ELF-1 (cell line): Measurements from ENCODE around the gene GAK.

Experiments
- DNase-seq: peaks from one replicate; pipeline ENCODE4 v3.0.0-alpha.2; 2016; ENCODE audit warnings: low read depth, low spot score

The GAK gene

DNA sequence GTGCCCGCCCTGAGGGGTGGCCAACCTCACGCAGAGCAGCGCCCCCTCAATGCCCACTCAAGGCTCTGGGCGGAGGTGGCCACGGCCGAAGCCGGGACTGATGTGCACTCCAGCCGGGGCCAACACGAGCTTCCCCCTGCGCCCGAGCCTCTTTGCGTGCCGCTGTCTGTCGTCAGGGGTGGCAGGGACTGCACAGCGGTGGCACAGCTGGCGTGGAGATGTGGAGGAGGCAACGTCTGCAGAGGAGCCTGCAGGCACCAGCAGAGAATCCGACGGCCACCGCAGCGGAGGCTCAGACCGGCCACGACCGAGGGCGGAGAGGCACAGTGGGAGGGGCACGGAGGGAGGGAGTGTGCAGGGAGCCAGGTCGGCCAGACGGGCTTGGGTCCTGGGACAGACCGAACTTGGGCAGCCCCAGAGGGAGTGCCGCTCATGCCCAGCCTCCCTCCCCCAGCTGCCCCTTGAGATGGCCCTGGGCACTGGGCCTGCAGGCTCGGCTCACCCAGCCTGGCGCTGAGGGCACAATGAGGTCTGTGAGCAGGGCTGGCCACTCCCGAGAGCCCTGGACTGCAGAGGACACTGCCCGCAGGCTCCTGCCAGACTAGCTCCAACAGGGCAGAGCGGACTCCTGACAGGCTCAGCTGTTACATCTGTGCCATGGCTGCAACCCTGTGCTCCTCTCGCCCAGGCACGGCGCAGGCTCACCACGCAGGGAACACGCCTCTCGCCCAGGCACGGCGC is 59.7 kb downstream of the GAK start:
- DNase-seq, result no peak

DNA sequence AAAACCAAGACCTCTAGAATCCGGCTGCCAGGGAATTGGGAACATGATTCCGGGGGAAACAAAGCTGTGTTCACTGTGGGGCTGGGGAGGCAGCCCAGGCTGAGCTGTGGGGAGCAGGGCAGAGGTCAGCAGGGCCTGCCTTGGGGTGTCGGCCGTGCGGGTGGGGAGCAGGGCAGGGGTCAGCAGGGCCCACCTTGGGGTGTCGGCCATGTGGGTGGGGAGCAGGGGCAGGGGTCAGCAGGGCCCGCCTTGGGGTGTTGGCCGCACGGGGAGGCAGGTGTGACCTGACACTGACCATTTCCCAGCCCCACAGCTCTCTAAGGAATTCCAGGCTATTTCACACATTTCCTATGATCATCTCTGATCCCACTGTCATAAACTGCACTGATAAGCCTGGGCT is 60.6 kb downstream of the GAK start:
- DNase-seq, result no peak

DNA sequence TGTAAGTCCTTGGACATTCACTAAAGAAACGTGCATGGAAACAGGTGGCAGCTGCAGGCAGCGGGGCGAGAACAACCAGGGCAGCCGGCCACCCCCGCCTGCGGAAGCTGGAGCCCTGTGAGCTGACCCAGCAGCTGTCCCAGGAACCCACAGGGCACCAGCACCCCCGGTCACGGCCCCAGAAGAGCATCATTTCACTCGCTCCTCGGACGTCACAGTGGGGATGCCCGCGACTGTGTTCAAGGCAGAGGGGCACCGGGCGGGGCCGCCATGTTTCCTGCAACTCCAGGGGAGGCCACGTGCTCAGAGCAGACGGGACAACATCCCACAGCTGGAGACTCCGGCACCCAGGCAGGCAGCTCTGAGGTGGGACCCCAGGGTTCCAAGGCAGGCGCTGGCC is 61.2 kb downstream of the GAK start:
- DNase-seq, result no peak

DNA sequence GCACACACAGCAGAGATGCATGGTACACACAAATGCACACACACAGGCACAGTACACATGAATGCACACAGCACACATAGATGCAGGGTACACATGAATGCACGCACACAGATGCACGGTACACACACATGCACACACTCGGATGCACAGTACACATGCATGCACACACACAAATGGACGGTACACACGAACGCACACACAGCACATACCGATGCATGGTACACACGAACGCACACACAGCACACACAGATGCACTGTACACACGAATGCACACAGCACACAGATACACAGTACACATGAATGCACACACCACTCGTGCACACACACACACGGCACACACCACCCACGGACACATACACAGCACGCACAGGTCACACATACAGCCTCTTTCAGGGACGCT is 62.3 kb downstream of the GAK start:
- no peak for DNase-seq

DNA sequence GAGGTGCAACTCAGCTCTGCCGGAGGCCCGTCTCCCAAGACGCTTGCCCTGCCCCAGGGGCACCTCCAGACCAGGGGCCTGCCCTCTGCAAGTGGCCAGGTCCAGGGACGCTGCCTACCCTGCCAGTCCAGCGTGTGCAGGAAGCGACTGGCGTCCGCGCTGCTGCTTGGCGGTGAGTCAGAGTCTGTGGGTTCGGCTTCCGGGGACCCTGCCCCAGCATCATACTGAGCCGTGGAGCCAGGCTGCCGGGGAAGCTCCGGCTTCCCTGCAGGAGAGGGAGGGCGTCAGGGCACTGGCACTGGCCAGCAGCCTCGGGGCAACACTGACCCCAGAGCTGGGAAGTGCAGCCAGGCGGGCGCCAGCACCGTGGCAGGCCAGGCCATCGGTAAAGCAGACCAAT is 63.7 kb downstream of the GAK start:
- no peak for DNase-seq

DNA sequence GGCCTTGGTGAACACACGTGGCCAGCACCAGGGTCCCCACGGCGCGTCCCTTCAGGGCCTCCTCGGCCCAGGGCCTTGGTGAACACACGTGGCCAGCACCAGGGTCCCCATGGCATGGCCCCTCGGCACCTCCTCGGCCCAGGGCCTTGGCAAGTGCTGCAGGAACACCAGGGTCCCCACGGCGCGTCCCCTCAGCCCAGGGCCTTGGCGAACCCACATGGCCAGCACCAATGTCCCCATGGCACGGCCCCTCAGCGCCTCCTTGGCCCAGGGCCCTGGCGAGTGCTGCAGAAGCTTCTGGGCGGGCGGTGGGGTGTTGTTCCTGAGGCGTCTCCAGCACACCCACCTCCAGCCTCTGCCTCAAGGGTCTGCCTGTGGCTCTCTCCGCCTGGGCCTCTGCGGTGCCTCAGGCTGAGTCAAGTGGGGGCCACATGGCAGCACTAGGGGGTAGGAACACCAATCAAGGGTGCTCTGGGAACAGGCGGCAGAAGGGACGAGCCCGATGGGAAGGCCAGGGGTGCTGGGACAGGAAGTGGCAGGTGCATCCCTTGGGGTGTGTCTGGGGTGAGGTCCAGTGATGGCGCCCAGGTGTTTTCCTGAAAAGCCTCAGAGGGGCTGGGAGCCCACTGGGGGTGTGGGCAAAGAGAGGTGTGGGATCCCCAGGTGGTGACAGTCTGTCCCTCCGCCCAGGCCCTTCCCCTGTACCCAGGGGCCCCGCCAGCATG is 64.4 kb downstream of the GAK start:
- DNase-seq, result no peak

DNA sequence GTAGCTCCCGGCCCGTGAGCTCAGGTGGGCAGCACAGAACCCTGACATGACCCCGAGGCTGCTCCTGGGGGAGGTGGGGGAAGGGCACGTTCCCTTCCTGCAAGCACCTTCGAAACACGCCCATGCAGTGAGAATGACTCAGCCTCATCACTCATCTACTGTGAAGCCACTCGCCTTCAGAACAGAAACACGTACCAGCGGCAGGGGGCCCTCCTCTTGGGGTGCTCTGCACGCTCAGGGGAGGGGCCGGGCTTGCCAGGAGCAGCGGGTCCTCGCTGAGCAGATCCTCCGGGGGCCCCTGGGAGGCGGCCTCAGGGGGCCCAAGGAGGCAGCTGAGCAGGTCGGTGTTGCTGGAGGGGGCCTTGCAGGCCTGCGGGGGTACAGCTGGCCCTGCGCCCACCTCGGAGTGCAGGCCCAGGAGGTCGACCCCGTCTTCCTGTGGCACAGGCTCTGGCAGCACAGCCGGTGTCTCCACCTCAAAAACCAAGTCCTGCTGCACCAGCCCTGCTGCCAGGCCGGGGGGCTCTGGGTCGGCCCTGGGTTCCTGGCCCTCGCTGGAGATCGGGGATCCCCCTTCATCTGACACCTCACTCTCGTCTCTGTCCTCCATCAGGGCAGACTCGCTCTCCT is 65.2 kb downstream of the GAK start:
- no peak for DNase-seq

DNA sequence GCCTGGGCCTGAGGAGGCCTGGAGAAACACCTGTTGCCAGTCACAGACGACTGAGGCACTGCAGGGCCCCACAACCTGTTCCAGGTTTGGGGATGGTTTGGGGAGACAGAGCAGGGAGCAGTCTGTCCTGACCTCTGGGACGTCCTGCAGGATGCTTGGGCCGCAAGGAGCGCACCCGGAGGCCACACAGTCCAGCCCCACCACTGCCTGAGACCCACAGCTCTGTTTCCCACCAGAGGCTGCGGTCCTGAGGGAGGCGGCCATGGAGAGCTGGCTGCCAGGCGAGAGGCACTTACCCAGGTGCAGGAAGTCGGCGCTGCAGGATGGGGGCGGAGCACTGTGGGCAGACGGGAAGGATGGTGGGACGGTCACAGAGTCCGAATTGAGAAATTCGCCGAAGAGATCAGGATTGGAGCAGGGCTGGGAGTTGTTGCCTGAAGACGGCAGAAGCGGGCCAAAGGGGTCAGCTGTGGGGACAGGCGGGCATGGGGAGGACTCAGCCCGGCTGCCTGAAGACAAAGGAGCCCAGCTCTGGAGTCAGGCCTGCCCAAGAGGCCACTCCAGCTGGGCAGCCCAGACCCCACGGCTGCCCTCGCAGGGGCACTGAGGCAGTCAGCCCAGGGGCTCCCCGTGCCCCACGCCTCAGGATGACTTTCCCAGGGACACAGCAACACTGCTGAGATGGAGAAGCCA is 65.9 kb downstream of the GAK start:
- no peak for DNase-seq

DNA sequence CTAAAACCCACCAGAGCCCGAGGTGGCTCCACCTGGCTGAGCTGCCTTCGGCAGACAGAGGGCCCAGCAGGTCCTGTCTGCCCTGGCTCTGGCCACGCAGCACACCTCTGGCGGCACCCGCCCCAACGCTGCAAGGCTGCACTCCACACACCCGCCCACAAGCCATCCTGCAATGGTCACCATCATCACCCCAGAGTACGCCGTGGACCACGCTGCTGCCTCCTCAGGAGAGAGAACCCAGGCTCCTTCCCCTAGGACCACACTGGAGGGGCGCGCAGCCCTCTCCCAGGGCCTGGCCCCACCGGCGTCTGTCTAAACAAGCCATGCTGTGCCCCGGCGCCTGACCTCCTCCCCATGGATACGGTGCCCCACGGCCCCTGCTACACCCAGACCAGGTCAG is 66.5 kb downstream of the GAK start:
- DNase-seq, result no peak

DNA sequence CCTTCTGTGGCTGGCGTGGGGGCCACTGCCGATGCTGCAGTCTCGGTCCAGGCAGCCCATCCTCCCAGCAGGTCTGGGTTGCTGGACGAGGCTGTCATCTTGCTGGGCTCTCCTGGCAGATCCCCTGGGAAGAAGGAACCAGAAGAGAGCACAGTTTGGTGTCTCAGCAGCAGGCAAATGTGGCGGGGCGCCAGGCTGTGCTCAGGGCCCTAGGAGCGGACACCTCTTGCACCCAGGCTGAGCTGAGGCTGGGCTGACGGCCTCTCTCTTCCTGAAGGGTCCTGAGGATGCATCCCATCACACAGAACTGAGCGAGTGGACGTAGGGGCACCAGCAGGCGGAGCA is 67.0 kb downstream of the GAK start:
- no peak for DNase-seq

DNA sequence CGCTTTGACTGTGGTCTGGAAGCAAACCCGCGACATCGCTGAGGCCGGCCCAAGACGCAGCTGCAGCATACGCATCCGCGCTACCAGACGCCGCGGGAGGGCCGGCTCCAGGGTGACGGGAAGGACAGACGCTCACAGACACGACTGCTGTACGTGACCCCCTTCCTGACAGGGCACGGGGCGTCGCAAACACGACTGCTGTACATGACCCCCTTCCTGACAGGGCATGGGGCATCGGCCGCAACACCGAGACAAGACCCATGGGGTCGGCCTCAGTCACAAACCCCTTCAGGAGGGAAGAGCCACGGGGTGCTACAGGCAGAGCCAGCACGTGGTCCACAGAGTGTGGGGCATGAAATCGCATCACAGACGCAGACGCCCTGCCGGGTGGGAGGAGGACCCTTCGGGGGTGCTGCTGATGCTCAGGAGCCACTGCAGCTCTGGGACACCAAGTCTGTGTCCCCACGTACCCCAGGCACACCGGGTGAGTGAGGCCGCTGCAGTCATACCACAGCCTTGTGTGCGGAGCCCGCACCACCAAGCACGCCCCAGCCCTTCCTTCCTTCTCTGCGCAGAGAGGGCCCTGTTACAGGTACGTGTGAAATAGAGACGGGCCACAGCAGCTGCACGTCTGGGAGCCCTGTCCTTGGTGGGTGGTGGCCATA is 67.5 kb downstream of the GAK start:
- DNase-seq, result no peak

DNA sequence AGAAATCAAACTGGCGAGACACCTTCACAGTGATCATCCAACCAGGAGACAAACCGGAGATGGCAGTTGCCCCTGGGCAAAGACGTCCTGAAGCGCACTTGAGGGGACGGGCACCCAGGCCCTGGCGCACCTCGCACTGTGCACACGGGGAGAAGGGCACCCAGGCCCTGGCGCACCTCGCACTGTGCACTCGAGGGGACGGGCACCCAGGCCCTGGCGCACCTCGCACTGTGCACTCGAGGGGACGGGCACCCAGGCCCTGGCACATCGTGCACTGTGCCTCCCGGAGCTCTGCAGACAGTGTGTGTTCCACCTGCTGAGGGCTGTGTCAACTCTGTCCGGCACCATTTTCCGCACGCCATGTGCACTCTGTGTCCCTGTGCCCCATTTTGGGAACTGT is 71.6 kb downstream of the GAK start:
- DNase-seq, result no peak

DNA sequence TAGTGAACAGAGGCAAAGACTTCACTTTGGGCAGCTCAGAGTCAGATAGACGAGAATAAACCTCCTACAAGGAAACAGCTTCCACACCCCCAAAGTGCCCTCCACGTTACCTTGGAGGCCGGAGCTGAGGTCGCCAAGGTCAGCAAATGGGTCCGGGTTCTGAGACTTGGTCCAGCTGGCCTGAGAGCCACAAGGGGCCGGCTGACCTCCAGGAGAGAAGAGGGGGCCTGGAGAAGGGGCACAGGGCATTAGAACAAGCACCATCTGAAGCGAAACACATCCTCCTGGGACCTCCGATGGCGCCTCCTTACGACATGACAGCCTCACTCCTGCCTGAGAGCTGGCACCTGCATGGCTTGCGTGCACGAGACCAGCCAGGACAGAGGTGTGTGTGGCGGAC is 72.6 kb downstream of the GAK start:
- no peak for DNase-seq

DNA sequence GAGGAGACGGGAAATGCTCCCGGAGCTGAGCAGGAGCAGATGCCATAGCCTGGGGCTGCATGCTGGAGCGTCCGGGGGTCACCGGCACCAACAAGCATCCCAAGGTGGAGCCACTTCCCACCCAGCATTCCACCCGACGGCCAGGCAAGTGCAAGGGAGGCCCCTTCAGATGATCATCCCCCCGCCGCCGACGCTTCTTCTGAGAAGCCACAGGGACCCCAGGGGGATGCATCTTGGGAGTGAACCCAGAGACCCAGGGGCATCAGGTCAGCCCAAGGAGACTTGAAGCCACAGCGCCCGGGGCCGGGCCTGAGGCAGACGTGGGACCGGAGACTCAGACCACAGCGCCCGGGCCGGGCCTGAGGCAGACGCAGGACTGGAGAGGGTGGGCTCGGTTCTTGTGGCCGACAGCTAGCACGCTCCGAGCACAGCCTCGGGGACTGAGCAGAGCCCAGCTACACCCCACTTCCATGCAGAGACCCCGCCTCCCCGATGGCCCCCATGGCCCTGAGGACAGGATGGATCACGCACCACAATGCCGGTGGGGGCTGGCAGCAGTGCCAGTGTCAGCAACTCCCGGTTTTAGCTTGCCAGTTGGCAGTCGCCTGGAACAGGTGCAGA is 73.2 kb downstream of the GAK start:
- DNase-seq, result no peak

DNA sequence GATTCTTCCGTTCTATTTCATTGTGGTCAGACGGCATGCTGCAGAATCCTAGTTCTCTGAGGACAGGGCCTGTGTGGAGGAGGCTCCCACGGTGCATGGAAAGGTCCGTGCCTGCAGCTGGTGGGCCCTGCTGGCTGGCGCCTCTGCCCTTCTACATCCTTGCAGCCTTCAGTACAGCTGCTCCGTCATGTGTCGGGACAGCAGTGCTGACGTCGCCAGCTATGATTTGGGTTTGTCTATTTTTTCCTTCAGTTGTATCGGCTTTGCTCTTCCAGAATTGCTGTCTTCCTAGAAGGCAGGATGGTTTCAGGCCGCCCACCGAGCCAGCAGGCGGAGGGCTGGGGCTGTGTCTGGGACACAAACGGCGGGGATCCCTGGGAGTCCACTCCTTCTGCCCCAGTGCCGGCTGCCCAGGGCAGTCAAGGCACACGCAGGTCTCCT is 74.1 kb downstream of the GAK start:
- no peak for DNase-seq

DNA sequence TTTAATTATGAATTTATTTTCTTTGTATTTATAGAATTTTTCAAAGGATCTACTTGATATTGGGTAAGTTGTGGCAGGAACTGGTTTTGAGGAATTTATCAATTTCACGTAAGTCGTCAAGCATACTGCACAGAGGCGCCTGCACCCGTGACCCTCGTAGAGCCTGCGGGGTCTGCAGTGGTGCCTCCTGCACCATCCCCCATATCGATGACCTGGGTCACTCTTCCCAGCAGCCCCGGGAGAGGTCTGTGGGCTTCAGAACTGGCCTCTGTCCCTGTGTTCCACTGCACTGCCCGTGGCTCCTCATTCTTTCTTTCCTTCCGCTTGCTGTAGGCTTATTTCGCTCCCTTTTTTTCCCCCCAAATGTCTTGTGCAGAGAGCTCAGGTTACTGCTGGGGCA is 74.7 kb downstream of the GAK start:
- DNase-seq, result no peak

DNA sequence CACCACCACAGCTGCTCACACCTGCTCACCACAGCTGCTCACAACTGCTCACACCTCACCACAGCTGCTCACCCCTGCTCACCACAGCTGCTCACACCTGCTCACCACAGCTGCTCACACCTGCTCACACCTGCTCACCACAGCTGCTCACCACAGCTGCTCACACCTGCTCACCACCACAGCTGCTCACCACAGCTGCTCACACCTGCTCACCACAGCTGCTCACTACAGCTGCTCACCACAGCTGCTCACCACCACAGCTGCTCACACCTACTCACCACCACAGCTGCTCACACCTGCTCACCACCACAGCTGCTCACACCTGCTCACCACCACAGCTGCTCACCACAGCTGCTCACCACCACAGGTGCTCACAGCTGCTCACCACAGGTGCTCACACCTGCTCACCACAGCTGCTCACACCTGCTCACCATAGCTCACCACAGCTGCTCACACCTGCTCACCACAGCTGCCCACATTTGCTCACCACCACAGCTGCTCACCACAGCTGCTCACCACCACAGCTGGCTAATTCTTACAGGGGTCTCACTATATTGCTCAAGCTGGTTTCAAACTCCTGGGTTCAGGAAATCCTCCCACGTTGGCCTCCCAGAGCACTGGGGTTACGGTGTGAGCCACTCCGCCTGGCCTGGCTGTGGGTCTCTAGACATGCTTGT is 75.8 kb downstream of the GAK start:
- DNase-seq, result no peak

DNA sequence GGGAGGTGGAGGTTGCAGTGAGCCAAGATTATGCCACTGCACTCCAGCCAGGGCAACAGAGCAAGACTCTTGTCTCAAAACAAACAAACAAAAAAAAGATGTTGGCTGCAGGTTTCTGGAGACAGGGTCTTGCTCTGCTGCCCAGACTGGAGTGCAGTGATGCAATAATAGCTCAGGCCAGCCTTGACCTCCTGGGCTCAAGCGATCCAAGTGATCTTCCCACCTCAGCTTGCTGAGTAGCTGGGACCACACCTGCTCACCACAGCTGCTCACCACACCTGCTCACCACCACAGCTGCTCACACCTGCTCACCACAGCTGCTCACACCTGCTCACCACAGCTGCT is 76.3 kb downstream of the GAK start:
- DNase-seq, result no peak

DNA sequence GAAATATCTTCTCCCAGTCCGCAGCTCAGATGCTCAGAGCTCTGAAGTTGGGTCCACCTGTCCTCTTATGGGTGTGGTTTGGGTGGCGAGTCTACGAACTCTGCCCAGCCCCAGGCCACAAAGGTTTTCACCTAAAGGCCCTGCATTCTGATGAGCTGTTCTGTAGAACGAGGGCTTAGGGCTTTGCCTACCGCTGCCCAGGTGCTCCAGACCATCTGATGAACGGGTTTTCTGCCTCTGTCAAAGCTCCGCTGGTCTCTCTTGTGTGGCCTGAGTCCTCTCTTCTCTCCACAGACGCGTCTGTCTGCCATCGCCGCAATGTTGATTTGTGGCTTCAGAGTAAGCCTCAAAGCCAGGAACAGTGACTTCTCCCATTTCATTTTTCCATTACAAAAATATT is 77.8 kb downstream of the GAK start:
- no peak for DNase-seq

DNA sequence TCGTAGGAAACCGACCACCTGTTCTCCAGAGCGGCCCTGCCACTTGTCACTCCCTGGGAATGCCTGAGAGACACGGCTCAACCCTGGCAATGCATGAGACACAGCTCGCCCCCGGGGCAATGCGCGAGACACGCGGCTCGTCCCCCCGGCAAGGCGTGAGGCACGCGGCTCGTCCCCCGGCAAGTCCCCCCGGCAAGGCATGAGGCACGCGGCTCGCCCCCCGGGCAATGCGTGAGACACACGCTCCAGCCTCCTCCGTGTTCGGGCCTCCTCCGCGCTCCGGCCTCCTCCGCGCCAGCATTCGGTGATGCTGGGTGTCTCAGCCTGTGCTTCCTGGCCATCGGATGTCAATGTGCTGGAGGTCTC is 78.7 kb downstream of the GAK start:
- DNase-seq, result peak; percentile 20
